ENCODE measurements around the gene UNC79.

DNA sequence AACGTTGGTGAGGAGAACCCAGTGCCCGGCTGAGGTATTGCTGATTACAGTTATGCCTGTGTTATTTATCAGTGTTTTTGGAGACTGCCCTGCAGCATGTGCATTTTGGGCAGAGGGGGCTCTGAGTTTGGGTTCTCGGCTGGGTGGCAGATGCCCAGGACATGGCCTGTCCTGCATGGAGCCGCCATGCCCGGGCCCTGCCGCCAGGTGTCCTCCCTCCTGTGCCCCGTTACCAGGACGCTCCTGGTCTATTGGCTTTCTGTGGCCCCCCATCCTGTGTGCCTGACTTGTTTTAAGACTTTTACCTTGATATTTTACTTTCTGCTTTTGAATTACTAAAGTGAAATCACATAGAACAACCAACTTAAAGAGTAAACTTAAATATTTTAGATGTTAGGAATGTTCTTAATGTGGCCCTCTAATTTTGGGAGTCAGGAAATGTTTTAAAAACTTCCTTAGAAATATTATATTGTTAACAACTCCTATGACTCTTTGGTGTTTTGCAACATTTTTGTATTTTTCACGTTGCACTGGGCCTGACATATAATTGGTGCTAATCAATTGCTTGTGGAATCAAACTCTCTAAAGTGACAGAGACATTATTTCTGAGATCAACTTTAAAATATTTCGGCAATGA, 305.8 kb downstream of the UNC79 start:
- TF ChIP-seq, protein P1, sequence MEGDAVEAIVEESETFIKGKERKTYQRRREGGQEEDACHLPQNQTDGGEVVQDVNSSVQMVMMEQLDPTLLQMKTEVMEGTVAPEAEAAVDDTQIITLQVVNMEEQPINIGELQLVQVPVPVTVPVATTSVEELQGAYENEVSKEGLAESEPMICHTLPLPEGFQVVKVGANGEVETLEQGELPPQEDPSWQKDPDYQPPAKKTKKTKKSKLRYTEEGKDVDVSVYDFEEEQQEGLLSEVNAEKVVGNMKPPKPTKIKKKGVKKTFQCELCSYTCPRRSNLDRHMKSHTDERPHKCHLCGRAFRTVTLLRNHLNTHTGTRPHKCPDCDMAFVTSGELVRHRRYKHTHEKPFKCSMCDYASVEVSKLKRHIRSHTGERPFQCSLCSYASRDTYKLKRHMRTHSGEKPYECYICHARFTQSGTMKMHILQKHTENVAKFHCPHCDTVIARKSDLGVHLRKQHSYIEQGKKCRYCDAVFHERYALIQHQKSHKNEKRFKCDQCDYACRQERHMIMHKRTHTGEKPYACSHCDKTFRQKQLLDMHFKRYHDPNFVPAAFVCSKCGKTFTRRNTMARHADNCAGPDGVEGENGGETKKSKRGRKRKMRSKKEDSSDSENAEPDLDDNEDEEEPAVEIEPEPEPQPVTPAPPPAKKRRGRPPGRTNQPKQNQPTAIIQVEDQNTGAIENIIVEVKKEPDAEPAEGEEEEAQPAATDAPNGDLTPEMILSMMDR (conservative IDR thresholded peaks at IDR 0.05): peak; percentile 49
- no peak for TF ChIP-seq EZH2 (IDR thresholded peaks at IDR 0.05; ENCODE audit: low read depth)

Measured in PC-9 (cell line).